Neural cell (in vitro differentiated cells): ENCODE results near the gene ARL3. TPM values are rescaled to one million over a fixed set of nuclear protein-coding genes. Genes with fewer than 3 reads are reported as not detected.

Source experiments
- H2AFZ ChIP-seq: fragments of 200-600, 300-800 bp; sonication (generic), shearing (Covaris generic); 2 replicates; pipeline ENCODE4 v1.6.0; 2014; ENCODE audit warnings: low read depth, mild to moderate bottlenecking, antibody characterized with exemption, low read length, moderate library complexity
- H3F3A ChIP-seq: fragments of 200-600 bp; shearing (Covaris generic); 2 replicates; pipeline ENCODE4 v1.6.1; 2016; ENCODE audit warnings: mild to moderate bottlenecking, moderate library complexity, mixed read lengths, antibody characterized with exemption, low read length; ENCODE audit not compliant: insufficient read depth, poor library complexity, severe bottlenecking
- H3K27ac ChIP-seq: fragments of 200-600, 300-800 bp; sonication (generic), shearing (Covaris generic); 2 replicates; pipeline ENCODE4 v1.5.1; 2014; ENCODE audit warnings: mild to moderate bottlenecking, low read length, moderate library complexity
- H3K27me3 ChIP-seq: fragments of 300-800, 200-600 bp; sonication (generic), shearing (Covaris generic); 2 replicates; pipeline ENCODE4 v1.6.0; 2014; ENCODE audit warnings: mild to moderate bottlenecking, low read depth, low read length, moderate library complexity; ENCODE audit not compliant: insufficient read depth
- H3K36me3 ChIP-seq: fragments of 300-800, 200-600 bp; sonication (generic), shearing (Covaris generic); 2 replicates; pipeline ENCODE4 v1.5.1; 2014; ENCODE audit warnings: mild to moderate bottlenecking, antibody characterized with exemption, low read length, moderate library complexity; ENCODE audit not compliant: insufficient read depth
- H3K4me2 ChIP-seq: fragments of 300-800, 200-600 bp; sonication (generic), shearing (Covaris generic); 2 replicates; pipeline ENCODE4 v1.6.0; 2014; ENCODE audit warnings: mild to moderate bottlenecking, low read length
- H3K4me3 ChIP-seq: fragments of 300-800, 200-600 bp; sonication (generic), shearing (Covaris generic); 2 replicates; pipeline ENCODE4 v1.5.1; 2014; ENCODE audit warnings: mild to moderate bottlenecking, low read length, moderate library complexity
- H3K79me2 ChIP-seq: fragments of 200-600 bp; shearing (Covaris generic); replicated peaks from 2 replicates; pipeline ENCODE4 v1.6.0; 2014; ENCODE audit warnings: mild to moderate bottlenecking, low read length, moderate library complexity; ENCODE audit not compliant: insufficient read depth
- H3K9ac ChIP-seq: fragments of 300-800, 200-600 bp; sonication (generic), shearing (Covaris generic); 2 replicates; pipeline ENCODE4 v1.6.1; 2016; ENCODE audit warnings: mild to moderate bottlenecking, low read length, mixed read lengths
- H3K9me2 ChIP-seq: fragments of 200-600 bp; shearing (Covaris generic); 2 replicates; pipeline ENCODE4 v1.6.1; 2016; ENCODE audit warnings: mild to moderate bottlenecking, low read length, mixed read lengths; ENCODE audit not compliant: insufficient read depth
- H3K9me3 ChIP-seq: fragments of 200-600, 300-800 bp; sonication (generic), shearing (Covaris generic); 2 replicates; pipeline ENCODE4 v1.6.1; 2016; ENCODE audit warnings: mild to moderate bottlenecking, mixed run types, low read length, moderate library complexity, mixed read lengths
- H4K20me1 ChIP-seq: fragments of 200-600 bp; shearing (Covaris generic); 2 replicates; pipeline ENCODE4 v1.6.1; 2016; ENCODE audit warnings: mild to moderate bottlenecking, mixed run types; ENCODE audit not compliant: insufficient read depth
- CTCF ChIP-seq: fragments of 450-650 bp; IDR thresholded peaks from 2 replicates; pipeline ENCODE4 v1.5.1; 2014; ENCODE audit warnings: antibody characterized with exemption, mild to moderate bottlenecking, moderate library complexity; ENCODE audit not compliant: poor library complexity, severe bottlenecking
- EP300 ChIP-seq: fragments of 450-650 bp; conservative IDR thresholded peaks from 2 replicates; pipeline ENCODE4 v1.6.1; 2014; ENCODE audit warnings: antibody characterized with exemption, mild to moderate bottlenecking, moderate library complexity; ENCODE audit not compliant: poor library complexity, severe bottlenecking
- EZH2 ChIP-seq: fragments of 200-600, 300-800 bp; shearing (Covaris generic), sonication (generic); IDR thresholded peaks from 2 replicates; pipeline ENCODE4 v1.6.1; 2014; ENCODE audit warnings: antibody characterized with exemption, low read length, borderline replicate concordance, mild to moderate bottlenecking; ENCODE audit not compliant: insufficient read depth, poor library complexity, severe bottlenecking
- MXI1 ChIP-seq: fragments of 450-650 bp; conservative IDR thresholded peaks from 2 replicates; pipeline ENCODE4 v1.6.1; 2014; ENCODE audit warnings: antibody characterized with exemption, mild to moderate bottlenecking; ENCODE audit not compliant: poor library complexity, severe bottlenecking
- POLR2AphosphoS5 ChIP-seq: IDR thresholded peaks from 2 replicates; pipeline ENCODE4 v1.6.1; 2012
- RAD21 ChIP-seq: fragments of 450-650 bp; conservative IDR thresholded peaks from 2 replicates; pipeline ENCODE4 v1.6.1; 2014; ENCODE audit warnings: antibody characterized with exemption, mild to moderate bottlenecking, moderate library complexity
- REST ChIP-seq: IDR thresholded peaks from 2 replicates; pipeline ENCODE4 v1.6.1; 2012; ENCODE audit warnings: borderline replicate concordance
- SMC3 ChIP-seq: fragments of 450-650 bp; conservative IDR thresholded peaks from 2 replicates; pipeline ENCODE4 v1.6.1; 2014; ENCODE audit warnings: antibody characterized with exemption, mild to moderate bottlenecking, moderate library complexity; ENCODE audit not compliant: poor library complexity
- TAF1 ChIP-seq: IDR thresholded peaks from 2 replicates; pipeline ENCODE4 v1.6.1; 2012; ENCODE audit warnings: low read depth
- polyA plus RNA-seq: library from polyadenylated mRNA; depleted of rRNA; stranded (reverse); fragments of >200 nt; gene quantifications from 2 replicates; pipeline ENCODE4 v1.2.3, GENCODE V29; 2014

The ARL3 gene
- polyA plus RNA-seq, 1 donor from 2014 or later: 56.0 TPM

- no peak overlapping the region for H3K4me3 ChIP-seq
- no peak overlapping the region for H2AFZ ChIP-seq
- no peak overlapping the region for H3K27ac ChIP-seq
Observed at GRCh38 chr10:102632394-102633111, 81.6 kb downstream of the ARL3 start.

More at GRCh38 chr10:102632394-102633111, 81.6 kb downstream of the ARL3 start:
- TF ChIP-seq REST: no peak
- TF ChIP-seq EZH2: no peak
- TF ChIP-seq CTCF: no peak
- no peak for TF ChIP-seq TAF1
- no peak for TF ChIP-seq EP300
- TF ChIP-seq POLR2AphosphoS5: no peak
- no peak for TF ChIP-seq MXI1
- no peak for TF ChIP-seq SMC3
- no peak for TF ChIP-seq RAD21
- no peaks in the 10 kb centered on the region for H3K9me2 ChIP-seq
- H3K4me2 ChIP-seq: no peak overlapping the region
- no peaks in the 10 kb centered on the region for H3K36me3 ChIP-seq
- no peaks in the 10 kb centered on the region for H3K9me3 ChIP-seq
- no peaks in the 10 kb centered on the region for H3K27me3 ChIP-seq
- H3K9ac ChIP-seq: no peak overlapping the region
- no peaks in the 10 kb centered on the region for H4K20me1 ChIP-seq
- no peaks in the 10 kb centered on the region for H3F3A ChIP-seq
- H3K79me2 ChIP-seq: no peaks in the 10 kb centered on the region
